Activated T-cell treated with anti-CD3 and anti-CD28 coated beads, Interleukin-2, amount 50 U/mL, for 24 hours (primary cell): ENCODE results near the gene ANKMY2.
A peak's percentile ranks its signal among the peaks of the same experiment; 100 is the strongest.

Experiments
- DNase-seq: peaks from one replicate; pipeline ENCODE4 v3.0.0-alpha.2; 2020
- H3K27ac Mint-ChIP-seq: 2 replicates; pipeline ENCODE4 v1.8.0; 2020; ENCODE audit warnings: mild to moderate bottlenecking, mixed read lengths
- H3K27me3 Mint-ChIP-seq: 2 replicates; pipeline ENCODE4 v1.8.0; 2020; ENCODE audit warnings: mixed read lengths
- H3K36me3 Mint-ChIP-seq: 2 replicates; pipeline ENCODE4 v1.8.0; 2020; ENCODE audit warnings: low read depth, mixed read lengths
- H3K4me1 Mint-ChIP-seq: 2 replicates; pipeline ENCODE4 v1.8.0; 2020; ENCODE audit warnings: low read depth, mixed read lengths
- H3K4me3 Mint-ChIP-seq: 2 replicates; pipeline ENCODE4 v1.8.0; 2020; ENCODE audit warnings: mild to moderate bottlenecking, moderate library complexity, mixed read lengths
- H3K9me3 Mint-ChIP-seq: 2 replicates; pipeline ENCODE4 v1.8.0; 2020; ENCODE audit warnings: mixed read lengths

The ANKMY2 gene

DNA sequence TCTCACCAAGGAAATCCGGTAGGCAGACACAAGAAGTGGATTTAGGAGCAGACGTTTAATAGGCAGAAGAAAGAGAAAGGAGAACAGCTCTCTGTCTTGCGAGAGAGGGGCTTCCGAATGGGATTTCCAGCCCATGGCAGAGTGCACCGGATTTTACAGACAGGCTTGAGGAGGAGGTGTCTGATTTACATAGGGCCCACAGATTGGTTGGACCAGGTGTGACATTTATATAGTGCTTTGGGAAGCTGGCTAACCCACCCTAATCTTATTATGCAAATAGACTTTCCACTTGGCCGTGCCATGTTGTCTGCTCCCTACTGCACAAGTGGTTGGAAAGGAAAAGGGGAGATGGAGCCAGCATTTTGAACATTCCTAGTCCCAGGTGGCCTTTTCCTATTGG, 57.8 kb downstream of the ANKMY2 start:
- Mint-ChIP-seq H3K4me3 (no peak overlapping the region), H3K4me1 (no peaks in the 10 kb centered on the region), H3K27me3 (peaks cover 13% of the 10 kb centered on the region), H3K9me3 (no peaks in the 10 kb centered on the region), H3K36me3 (no peaks in the 10 kb centered on the region), H3K27ac (no peak overlapping the region)
- no peak for DNase-seq

DNA sequence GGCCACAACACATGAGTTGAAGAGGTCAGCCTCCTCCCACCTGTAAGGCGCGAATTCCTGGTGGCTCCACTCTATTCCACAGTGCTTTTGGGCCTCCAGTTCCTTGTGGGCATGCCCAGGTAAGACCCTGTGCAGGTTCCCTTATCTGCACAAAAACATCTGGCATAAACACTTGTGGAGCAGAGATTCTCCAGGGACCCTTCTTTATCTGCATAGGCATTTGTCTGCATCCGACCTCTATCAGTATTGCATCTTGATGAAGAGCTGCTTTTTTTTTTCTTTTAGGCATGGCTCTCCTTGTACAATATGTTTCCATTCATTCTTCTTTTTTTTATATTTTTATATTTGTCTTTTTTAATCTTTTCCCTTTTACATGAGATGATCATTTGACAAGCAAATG, 58.4 kb downstream of the ANKMY2 start:
- H3K27ac Mint-ChIP-seq = no peak overlapping the region
- H3K36me3 Mint-ChIP-seq = no peaks in the 10 kb centered on the region
- H3K4me1 Mint-ChIP-seq = no peaks in the 10 kb centered on the region
- H3K4me3 Mint-ChIP-seq = no peak overlapping the region
- H3K9me3 Mint-ChIP-seq = no peaks in the 10 kb centered on the region
- no peak for DNase-seq
- peaks cover 13% of the 10 kb centered on the region for H3K27me3 Mint-ChIP-seq

DNA sequence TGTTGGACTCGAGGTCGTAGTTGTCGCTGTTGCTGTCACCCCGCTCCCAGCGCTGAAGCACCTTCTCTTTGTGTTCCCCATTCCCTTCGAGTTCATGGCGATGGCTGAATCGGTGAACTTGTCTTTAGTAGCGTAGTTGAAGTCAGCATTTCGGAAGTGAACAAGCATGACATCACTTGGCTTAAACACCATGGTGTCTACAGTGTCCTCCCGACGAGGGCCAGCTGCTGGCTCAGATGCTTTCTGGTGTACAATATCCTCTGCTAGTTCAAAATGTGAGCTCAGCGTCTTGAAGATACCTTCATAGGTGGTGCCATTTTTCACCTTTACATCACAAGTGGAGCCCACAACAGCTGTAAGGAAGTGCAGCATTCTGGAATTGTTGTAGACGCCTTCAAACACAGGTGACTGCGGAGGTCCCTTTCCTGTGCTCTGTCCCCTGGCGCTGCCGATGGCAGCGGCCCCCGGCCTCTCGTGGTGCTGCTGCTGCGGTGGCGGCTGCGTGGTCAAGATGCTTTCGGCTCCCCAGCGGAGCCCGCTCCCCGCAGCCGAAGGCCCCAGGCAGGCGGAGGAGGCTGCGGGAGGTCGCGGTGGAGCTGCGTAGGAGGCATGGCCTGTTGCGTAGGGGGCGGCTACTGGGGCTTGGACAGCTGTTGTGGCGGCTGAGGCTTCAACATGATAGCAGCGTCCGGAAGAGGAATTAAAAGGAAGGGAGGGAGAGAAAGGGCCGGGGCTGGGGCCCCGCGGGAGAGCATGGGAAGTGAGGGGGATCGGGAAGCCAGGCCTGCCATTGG, 59.3 kb downstream of the ANKMY2 start:
- Mint-ChIP-seq H3K4me3 (no peak overlapping the region), H3K9me3 (no peaks in the 10 kb centered on the region), H3K36me3 (no peaks in the 10 kb centered on the region), H3K27ac (no peak overlapping the region), H3K4me1 (no peaks in the 10 kb centered on the region), H3K27me3 (peaks cover 13% of the 10 kb centered on the region)
- DNase-seq = no peak

GRCh38 chr7:16585540-16585939, 60.0 kb downstream of the ANKMY2 start:
- Mint-ChIP-seq H3K36me3 (no peaks in the 10 kb centered on the region), H3K27me3 (peaks cover 13% of the 10 kb centered on the region), H3K4me1 (no peaks in the 10 kb centered on the region), H3K4me3 (no peak overlapping the region), H3K27ac (no peak overlapping the region), H3K9me3 (no peaks in the 10 kb centered on the region)
- no peak for DNase-seq

GRCh38 chr7:16583834-16584233, 61.7 kb downstream of the ANKMY2 start:
- Mint-ChIP-seq H3K27me3 (peaks cover 16% of the 10 kb centered on the region), H3K36me3 (no peaks in the 10 kb centered on the region), H3K4me1 (no peaks in the 10 kb centered on the region), H3K4me3 (no peak overlapping the region), H3K9me3 (no peaks in the 10 kb centered on the region), H3K27ac (no peak overlapping the region)
- no peak for DNase-seq

DNA sequence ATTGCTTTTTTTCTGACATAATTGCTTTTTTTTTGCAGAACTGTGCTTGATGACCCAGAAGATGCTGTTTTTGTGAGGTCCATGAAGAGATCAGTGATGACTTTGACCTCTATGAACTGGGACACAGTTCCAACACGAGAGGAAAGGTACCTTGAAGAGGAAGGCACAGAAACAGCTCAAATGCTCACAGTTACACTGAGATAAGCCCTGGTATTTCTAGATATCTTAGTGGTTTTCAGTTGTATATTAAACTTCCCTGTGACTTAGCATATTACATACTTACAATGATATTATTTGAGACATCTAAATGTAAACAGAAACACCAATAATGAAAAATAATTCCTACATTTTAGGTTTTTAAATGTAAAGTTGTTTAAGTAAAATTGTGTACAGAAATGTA, 64.3 kb downstream of the ANKMY2 start:
- no peaks in the 10 kb centered on the region for H3K9me3 Mint-ChIP-seq
- H3K27me3 Mint-ChIP-seq = peaks cover 16% of the 10 kb centered on the region
- no peaks in the 10 kb centered on the region for H3K36me3 Mint-ChIP-seq
- H3K4me3 Mint-ChIP-seq = no peak overlapping the region
- no peak overlapping the region for H3K27ac Mint-ChIP-seq
- H3K4me1 Mint-ChIP-seq = no peaks in the 10 kb centered on the region
- DNase-seq = no peak

DNA sequence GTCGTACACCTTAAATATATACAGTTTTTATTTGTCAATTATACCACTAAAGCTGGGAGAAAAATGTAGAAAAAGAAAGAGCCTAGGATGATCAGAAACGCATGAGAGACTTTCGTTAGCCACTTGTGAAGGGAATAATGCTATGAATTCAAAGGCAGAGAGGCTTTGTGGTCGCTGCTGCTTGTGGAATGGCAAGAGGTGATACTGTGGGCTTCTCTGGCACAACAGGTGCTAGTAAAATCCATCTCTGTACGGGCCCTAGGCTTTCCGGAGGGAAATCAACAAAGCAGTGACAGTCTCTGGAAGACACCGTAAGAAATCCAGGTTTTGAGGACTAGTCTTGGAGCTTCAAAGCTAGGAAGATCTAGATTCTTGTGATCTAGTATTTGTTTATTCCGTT, 66.3 kb downstream of the ANKMY2 start:
- Mint-ChIP-seq H3K36me3 (no peaks in the 10 kb centered on the region), H3K27ac (no peak overlapping the region), H3K27me3 (peaks cover 9% of the 10 kb centered on the region), H3K4me1 (no peaks in the 10 kb centered on the region), H3K9me3 (no peaks in the 10 kb centered on the region), H3K4me3 (no peak overlapping the region)
- no peak for DNase-seq

- H3K4me3 Mint-ChIP-seq = no peak overlapping the region
- no peaks in the 10 kb centered on the region for H3K36me3 Mint-ChIP-seq
- peaks cover 3% of the 10 kb centered on the region for H3K27me3 Mint-ChIP-seq
- H3K27ac Mint-ChIP-seq = no peak overlapping the region
- DNase-seq = no peak
- no peaks in the 10 kb centered on the region for H3K4me1 Mint-ChIP-seq
- no peaks in the 10 kb centered on the region for H3K9me3 Mint-ChIP-seq
Measured at GRCh38 chr7:16571941-16572340, 73.6 kb downstream of the ANKMY2 start.

GRCh38 chr7:16564909-16565426, 80.6 kb downstream of the ANKMY2 start:
- Mint-ChIP-seq H3K4me1 (peaks cover 24% of the 10 kb centered on the region), H3K9me3 (no peaks in the 10 kb centered on the region), H3K36me3 (no peaks in the 10 kb centered on the region), H3K4me3 (no peak overlapping the region), H3K27me3 (peaks cover 3% of the 10 kb centered on the region), H3K27ac (no peak overlapping the region)
- no peak for DNase-seq

DNA sequence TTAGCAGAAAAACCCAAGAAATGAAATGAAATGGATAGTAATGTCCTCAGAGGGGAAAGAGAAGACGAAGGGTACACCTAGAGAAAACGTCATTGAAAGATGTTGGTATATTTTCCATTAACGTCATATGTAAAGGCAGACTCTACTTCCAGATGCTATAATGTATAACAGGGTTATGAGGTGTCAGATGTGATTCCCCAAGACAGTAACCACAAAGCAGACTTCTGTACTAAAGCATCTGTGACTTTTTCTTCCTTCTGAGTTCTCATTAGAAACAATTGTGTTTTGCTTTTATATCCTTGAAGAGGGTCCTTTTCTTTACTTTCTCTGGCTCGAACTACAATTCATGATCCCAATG, 81.6 kb downstream of the ANKMY2 start:
- peak overlapping the region; percentile 10 for H3K4me3 Mint-ChIP-seq
- DNase-seq = no peak
- H3K27me3 Mint-ChIP-seq = peaks cover 3% of the 10 kb centered on the region
- H3K27ac Mint-ChIP-seq = peak overlapping the region; percentile 88
- no peaks in the 10 kb centered on the region for H3K36me3 Mint-ChIP-seq
- H3K9me3 Mint-ChIP-seq = no peaks in the 10 kb centered on the region
- H3K4me1 Mint-ChIP-seq = peaks cover 24% of the 10 kb centered on the region

DNA sequence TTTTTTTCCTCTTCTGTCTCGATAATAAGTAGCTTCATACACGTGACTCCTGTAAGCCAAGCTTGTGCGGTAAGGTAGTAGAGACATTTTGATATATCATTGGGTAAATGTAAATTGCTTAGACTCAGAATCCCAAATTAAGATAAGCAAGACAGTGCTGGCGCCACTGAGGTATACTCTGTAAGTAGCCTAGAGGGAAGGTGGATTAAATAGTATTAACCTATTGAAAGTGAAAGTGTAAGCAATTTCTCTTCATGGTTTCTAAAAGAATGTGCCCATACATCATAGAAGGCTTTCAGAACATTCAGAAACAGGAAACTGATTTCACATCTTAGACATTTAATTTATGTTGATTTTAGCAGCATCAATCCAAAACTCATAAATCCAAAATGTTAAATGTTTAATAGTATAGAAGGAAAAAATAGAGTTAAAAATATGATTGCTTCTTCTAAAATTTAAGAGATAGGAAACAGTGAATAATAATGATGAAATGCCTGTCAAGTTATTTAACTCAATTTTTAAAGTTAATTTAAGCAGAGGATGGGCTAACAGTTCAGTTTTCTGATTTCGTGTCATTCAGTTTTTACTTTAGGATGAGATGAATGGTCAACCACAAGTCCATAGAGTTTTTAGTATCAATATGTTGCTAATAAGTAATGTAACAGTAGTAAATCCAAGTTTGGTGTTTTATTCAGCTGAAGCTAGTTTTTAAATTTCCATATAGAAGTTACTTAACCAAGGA, 82.1 kb downstream of the ANKMY2 start:
- DNase-seq = no peak
- Mint-ChIP-seq H3K27ac (peak overlapping the region; percentile 88), H3K4me3 (peak overlapping the region; percentile 52), H3K36me3 (no peaks in the 10 kb centered on the region), H3K9me3 (no peaks in the 10 kb centered on the region), H3K4me1 (peaks cover 24% of the 10 kb centered on the region), H3K27me3 (peaks cover under 1% of the 10 kb centered on the region)

DNA sequence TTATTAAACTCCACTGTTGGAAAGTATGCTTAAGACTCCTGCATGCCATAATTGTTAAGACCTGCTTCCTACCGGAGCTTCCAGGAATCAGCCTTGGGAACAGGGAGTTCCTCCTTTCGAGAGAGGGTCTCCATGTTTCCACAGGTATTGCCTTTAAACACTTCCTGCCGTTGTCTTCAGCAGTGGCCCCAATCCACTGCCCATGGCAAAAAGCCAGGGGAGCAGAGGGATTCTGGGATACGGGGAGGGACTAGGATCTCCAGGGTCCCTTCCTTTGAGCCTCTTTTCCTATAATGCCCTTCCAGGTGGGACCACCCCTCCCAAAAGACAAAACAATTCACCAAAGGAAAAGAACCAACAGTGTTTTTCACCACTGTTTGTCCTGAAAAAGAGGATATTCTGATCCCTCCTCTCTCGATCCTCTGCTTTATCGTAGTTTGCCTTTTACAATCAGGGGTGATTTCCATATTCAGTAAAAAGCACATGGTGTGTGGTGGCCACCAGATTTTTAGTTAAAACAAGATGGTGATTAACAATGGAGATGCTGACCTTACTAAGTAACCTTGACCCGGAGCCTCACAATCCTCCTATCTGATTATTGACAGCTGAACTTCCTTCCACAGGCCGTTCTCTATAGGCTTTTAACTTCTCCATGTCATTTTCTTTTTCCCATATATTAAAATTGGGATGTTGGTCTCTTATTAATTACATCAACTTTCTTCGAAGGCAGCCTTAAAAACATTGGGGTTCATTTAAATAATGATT, 82.9 kb downstream of the ANKMY2 start:
- Mint-ChIP-seq H3K27ac (peak overlapping the region; percentile 35), H3K27me3 (no peaks in the 10 kb centered on the region), H3K4me3 (peak overlapping the region; percentile 52), H3K4me1 (peaks cover 24% of the 10 kb centered on the region), H3K36me3 (no peaks in the 10 kb centered on the region), H3K9me3 (no peaks in the 10 kb centered on the region)
- no peak for DNase-seq

DNA sequence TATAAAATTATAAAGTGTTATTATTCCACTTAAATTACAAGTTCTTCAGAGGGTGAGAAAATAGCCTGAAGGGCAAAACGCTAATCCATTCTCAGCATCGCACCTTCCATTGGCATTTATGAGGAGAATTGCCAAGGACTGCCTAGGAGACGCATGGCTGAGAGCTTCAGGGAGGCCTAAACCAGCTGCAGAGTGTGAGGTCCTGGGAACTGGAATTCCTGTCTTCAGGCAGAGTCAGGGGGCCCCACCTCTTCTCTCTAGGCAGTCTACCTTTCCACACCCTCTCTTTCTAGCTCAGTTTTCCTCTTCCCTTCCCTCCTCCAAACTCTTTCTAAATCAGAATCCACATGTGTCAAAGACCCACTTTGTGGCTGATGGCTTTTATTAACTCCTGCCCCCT, 83.6 kb downstream of the ANKMY2 start:
- H3K4me3 Mint-ChIP-seq = no peak overlapping the region
- H3K27ac Mint-ChIP-seq = no peak overlapping the region
- H3K36me3 Mint-ChIP-seq = no peaks in the 10 kb centered on the region
- no peak for DNase-seq
- H3K27me3 Mint-ChIP-seq = no peaks in the 10 kb centered on the region
- no peaks in the 10 kb centered on the region for H3K9me3 Mint-ChIP-seq
- H3K4me1 Mint-ChIP-seq = peaks cover 24% of the 10 kb centered on the region

DNA sequence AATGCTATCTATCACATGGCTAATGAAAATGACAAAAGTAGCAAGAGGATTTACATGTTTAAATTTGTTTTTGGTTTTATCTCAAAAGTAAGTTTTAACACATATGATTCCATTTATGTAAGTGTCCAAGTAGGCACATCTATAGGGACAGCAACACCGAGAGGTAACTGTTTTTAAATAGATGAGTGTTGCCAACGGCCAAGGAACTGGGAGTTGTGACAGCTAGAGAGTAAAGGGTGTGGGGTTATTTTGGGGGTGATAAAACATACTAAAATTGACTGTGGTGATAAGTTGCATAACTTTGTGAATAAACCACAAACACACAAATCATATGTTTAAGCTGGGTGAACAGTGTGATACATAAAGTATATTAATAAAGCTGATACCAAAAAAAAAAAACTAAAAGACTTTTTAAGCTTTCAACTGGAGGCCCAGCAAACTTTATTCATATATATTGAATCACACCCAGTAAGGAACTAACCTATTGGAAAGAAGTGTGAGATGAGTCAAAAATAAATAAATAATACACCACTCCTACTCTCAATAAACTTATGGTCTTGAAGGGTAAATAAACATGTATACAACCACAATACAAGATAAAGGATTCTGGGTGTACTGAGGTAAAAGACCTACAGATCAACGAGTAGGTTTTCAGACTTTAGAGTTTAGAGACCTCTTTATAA, 85.9 kb downstream of the ANKMY2 start:
- DNase-seq = no peak
- Mint-ChIP-seq H3K4me1 (peaks cover 20% of the 10 kb centered on the region), H3K4me3 (no peak overlapping the region), H3K27me3 (no peaks in the 10 kb centered on the region), H3K27ac (no peak overlapping the region), H3K36me3 (no peaks in the 10 kb centered on the region), H3K9me3 (no peaks in the 10 kb centered on the region)
